ENCODE measurements around the gene CYP21A2.
"Not testable (repeated sequence)": the region's sequence is repeated elsewhere in the genome, so short reads cannot be mapped to it uniquely, and the experiment has no call there.

The CYP21A2 gene

DNA sequence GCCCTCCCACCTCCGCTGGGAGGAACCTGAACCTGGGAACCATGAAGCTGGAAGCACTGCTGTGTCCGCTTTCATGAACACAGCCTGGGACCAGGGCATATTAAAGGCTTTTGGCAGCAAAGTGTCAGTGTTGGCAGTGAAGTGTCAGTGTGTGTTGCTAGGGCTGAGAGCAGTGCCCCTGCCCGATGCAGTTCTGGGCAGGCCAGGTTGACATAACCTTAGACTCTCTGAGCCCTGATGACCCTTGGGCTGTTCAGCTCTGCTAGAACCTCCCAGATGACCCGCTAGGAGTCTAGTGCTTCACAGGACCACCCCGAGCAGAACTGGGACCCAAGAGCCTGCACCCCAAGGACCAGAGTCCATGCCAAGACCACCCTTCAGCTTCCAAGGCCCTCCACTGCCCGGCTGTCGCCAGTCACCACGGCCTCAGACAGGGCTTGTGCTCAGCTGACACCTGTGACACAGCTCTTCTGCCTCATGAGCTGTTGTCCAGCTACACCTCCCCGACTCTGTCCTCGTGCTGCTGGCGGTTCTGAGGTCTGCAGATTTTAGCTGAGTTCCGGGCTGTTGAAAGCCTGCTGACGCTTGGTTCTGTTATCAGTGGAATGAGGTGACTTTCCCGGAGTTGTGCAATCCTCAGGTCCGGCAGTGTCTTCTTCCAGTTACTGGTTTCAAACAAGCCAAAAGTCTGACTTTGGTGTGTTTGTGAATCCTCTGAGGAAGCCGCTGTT is 2.8 kb upstream of the CYP21A2 start:
- DNase-seq (ENCODE audit: low read depth in 2 of 2), result not testable (repeated sequence)

DNA sequence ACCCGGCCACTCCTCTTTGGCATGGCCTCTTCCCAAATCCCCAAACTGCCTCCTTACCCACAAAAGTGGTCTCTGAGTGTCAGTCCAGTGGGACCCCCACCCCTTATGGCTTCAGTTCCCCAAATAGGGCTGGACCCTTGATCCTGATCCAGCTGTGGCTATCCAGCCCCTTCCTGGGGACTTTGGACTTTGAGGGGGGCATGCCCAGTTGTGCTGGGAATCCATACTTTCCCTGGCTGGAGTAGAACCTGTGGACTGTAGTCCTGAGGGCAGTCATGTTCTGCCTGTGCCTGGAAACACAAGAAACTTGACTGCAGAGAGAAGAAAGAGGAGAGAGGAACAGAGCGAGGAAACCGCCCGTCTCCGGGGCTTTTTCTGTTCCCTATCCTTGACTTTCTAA is 1.1 kb upstream of the CYP21A2 start:
- not testable (repeated sequence) for DNase-seq (ENCODE audit: low read depth in 2 of 2)

DNA sequence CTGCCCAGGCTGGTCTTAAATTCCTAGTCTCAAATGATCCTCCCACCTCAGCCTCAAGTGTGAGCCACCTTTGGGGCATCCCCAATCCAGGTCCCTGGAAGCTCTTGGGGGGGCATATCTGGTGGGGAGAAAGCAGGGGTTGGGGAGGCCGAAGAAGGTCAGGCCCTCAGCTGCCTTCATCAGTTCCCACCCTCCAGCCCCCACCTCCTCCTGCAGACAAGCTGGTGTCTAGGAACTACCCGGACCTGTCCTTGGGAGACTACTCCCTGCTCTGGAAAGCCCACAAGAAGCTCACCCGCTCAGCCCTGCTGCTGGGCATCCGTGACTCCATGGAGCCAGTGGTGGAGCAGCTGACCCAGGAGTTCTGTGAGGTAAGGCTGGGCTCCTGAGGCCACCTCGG is 663 bp downstream of the CYP21A2 start:
- DNase-seq (ENCODE audit: low read depth in 2 of 2), result not testable (repeated sequence)

DNA sequence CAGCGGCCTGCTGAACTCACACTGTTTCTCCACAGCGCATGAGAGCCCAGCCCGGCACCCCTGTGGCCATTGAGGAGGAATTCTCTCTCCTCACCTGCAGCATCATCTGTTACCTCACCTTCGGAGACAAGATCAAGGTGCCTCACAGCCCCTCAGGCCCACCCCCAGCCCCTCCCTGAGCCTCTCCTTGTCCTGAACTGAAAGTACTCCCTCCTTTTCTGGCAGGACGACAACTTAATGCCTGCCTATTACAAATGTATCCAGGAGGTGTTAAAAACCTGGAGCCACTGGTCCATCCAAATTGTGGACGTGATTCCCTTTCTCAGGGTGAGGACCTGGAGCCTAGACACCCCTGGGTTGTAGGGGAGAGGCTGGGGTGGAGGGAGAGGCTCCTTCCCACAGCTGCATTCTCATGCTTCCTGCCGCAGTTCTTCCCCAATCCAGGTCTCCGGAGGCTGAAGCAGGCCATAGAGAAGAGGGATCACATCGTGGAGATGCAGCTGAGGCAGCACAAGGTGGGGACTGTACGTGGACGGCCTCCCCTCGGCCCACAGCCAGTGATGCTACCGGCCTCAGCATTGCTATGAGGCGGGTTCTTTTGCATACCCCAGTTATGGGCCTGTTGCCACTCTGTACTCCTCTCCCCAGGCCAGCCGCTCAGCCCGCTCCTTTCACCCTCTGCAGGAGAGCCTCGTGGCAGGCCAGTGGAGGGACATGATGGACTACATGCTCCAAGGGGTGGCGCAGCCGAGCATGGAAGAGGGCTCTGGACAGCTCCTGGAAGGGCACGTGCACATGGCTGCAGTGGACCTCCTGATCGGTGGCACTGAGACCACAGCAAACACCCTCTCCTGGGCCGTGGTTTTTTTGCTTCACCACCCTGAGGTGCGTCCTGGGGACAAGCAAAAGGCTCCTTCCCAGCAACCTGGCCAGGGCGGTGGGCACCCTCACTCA is 1.4 kb downstream of the CYP21A2 start:
- DNase-seq (ENCODE audit: low read depth in 2 of 2), result not testable (repeated sequence)

DNA sequence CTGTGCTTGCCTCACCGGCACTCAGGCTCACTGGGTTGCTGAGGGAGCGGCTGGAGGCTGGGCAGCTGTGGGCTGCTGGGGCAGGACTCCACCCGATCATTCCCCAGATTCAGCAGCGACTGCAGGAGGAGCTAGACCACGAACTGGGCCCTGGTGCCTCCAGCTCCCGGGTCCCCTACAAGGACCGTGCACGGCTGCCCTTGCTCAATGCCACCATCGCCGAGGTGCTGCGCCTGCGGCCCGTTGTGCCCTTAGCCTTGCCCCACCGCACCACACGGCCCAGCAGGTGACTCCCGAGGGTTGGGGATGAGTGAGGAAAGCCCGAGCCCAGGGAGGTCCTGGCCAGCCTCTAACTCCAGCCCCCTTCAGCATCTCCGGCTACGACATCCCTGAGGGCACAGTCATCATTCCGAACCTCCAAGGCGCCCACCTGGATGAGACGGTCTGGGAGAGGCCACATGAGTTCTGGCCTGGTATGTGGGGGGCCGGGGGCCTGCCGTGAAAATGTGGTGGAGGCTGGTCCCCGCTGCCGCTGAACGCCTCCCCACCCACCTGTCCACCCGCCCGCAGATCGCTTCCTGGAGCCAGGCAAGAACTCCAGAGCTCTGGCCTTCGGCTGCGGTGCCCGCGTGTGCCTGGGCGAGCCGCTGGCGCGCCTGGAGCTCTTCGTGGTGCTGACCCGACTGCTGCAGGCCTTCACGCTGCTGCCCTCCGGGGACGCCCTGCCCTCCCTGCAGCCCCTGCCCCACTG is 2.3 kb downstream of the CYP21A2 start:
- DNase-seq (ENCODE audit: low read depth in 2 of 2), result not testable (repeated sequence)

DNA sequence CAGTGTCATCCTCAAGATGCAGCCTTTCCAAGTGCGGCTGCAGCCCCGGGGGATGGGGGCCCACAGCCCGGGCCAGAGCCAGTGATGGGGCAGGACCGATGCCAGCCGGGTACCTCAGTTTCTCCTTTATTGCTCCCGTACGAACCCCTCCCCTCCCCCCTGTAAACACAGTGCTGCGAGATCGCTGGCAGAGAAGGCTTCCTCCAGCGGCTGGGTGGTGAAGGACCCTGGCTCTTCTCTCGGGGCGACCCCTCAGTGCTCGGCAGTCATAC is 2.8 kb downstream of the CYP21A2 start:
- not testable (repeated sequence) for DNase-seq (ENCODE audit: low read depth in 2 of 2)

DNA sequence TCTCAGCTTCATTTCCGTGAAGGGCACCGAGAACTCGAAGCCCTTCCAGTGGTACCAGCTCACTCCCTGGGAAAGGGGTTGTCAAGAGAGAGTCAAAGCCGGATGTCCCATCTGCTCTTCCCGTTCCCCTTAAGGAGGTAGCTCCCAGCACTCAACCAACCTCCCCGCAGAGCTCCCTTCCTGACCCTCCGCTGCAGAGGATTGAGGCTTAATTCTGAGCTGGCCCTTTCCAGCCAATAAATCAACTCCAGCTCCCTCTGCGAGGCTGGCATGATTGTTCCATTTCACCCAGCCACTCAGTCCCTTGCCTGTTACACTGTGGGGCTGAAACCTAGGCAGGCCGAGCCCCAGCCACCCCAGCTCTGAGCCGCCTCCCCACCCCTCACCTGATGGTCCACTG is 3.2 kb downstream of the CYP21A2 start:
- DNase-seq (ENCODE audit: low read depth in 2 of 2), result not testable (repeated sequence)

DNA sequence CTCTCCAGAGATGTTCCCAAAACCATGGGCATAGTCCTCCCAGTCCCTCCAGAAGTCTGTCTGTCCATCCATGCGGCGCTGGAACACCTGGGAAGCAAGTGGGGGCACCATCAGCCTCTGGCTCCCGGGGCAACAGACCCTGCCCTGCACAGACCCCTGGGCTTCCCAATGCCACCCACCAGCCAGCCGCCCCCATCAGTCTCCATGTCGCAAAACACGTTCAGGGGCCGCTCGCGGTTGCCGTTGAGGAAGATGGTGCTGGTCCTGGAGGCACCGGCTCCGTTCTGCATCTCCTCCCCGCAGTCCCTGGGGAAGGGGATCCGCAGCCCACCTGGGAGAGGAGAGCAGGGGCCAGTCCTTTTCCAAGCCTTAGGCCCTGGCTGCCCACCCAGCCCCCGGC is 4.1 kb downstream of the CYP21A2 start:
- not testable (repeated sequence) for DNase-seq (ENCODE audit: low read depth in 2 of 2)

DNA sequence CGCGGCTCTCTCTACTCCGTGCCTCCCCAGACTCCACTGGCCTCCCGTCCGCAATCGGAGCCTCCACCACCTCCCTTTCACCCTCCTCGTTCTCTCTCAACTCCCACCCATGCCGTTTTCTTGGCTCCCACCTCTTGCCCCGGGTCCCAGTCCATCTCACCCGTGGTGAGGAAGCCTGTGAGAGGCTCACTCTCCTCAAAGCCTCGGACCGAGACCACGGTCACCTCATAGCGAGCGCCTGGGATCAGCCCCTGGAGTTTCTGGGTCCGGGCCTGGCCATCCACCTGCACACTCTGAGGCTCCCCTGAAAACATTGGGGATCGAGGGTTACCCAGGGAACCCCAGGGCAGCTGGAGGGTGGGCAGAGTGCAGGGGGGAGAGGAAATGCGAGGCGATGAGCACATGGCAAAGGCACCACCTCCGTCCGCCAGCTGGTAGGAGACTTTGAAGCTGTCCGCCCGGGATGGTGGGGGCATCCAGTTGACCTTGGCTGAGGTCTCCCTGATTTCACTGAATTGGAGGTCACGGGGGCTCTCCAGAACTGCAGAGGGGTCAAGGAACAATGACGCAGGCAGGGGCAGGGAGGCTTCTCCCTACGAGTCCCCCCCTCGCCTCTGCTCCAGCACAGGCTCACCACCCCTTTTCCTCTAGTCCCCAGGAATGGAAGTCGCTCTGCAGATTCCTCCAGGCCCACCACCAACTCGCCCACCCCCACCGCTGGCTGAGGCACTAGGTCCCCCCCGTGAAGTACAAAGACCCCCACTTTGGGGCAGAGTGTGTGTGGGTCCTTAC is 5.6 kb downstream of the CYP21A2 start:
- not testable (repeated sequence) for DNase-seq (ENCODE audit: low read depth in 2 of 2)

DNA sequence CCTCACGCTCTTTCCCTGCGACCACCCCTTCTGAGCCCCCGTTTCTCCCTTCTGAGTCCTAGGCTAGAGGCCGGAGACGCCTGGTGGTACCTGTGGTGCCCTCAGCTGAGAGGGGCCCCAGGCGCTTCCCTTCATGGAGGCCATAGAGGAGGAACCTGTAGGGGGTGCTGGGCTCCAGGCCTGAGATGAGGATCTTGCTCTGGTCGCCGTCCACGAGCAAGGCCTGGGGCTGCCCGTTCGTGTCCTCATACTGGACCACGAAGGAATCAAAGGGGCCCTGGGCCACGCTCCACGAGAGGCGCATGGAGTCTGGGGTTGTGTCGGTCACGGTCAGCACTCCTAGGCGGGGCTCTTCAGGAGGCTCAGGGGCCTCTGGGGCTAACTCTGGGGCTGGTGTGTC is 6.7 kb downstream of the CYP21A2 start:
- DNase-seq (ENCODE audit: low read depth in 2 of 2), result not testable (repeated sequence)

DNA sequence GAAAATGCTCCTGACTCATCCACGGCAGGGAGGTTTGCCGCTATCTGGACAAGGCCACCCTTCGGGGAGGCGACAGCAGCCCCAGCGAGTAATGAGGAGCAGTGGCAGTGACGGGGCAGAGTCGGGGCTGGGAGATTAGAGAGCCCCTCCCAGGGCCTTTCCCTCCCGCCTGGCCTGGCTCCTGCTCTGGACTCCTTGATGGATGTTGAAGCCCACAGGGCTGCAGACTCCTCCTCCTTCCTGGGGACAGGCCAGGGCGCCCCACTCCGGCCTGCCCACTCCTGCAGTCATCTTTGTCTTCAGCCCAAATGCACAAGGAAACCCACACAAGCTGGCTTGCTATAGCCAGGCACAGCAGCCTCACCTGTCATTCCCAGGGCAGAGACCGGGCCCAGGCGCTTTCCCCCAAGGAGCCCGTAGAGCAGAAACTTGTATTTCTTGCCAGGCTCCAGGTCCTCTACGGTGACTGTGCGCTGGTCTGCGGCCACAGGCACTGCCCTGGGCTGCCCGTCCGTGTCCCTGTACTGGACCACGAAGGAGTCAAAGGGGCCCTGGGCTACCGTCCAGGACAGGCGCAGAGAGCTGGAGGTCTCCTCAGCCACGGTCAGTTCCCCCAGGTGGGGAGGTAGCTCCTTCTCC is 7.7 kb downstream of the CYP21A2 start:
- no peak for DNase-seq (ENCODE audit: low read depth in 2 of 2)

DNA sequence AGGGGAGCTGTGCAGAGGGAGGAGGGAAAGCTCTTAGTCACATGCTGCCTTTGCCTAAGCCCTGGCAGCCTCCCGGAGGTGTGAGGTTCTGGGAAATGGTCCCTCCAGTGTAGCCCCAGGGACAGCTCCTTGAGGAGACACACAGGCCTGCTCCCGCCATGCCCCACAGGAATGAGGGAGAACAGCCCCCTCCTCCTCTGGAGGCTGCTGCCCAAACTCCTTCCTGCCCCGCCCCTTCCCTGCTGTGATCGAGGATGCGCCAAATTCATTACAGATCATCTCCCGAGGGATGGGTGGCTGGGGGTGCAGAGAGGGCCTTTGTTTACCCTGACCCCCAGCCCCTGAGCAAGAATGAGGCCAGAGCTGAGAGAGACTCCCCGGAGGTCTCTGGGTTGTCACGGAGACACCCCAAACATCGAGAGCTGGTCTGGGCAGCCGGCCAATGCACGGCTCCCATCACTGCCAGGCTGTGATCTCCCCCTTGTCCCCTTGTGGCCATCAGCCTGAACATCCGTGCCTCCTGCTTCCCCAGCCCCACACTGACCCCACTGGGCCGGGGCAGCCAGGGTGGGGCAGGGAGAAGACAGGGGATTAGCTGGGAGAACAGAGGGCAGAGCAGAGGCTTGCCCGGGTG is 8.4 kb downstream of the CYP21A2 start:
- no peak for DNase-seq (ENCODE audit: low read depth in 2 of 2)

DNA sequence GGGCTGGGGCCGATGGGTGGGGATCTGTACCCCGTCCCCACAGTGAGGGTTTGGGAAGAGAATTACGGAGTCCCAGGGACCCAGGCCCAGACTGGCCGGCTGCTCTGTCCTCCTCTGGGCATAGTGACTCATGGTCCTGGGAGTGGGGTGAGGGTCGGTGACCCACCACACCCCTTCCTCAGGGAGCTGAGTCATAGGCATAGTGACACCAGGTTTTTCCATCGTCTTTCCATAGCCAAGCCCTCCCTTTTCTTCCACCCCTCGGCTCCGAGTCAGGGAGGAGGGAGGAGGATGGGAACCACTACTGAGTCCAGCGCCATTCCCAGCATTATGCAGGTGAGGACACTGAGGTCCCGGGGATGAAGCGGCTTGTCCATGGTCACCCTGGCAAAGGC is 8.9 kb downstream of the CYP21A2 start:
- DNase-seq (ENCODE audit: low read depth in 2 of 2), result no peak

DNA sequence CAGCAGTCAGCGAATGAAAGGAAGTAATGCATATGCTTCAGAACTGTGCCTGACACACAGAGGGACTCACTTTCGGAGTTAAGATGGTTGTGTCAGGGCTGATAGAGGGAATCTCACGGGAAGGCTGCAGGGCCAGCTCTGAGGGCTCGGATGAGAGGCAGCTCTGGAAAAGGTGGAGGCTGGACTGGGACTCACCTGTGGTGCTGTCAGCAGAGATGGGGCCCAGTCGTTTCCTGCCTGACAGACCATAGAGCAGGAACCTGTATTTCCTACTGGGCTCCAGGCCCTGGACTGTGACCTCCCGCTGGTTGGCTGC is 9.3 kb downstream of the CYP21A2 start:
- no peak for DNase-seq (ENCODE audit: low read depth in 2 of 2)

DNA sequence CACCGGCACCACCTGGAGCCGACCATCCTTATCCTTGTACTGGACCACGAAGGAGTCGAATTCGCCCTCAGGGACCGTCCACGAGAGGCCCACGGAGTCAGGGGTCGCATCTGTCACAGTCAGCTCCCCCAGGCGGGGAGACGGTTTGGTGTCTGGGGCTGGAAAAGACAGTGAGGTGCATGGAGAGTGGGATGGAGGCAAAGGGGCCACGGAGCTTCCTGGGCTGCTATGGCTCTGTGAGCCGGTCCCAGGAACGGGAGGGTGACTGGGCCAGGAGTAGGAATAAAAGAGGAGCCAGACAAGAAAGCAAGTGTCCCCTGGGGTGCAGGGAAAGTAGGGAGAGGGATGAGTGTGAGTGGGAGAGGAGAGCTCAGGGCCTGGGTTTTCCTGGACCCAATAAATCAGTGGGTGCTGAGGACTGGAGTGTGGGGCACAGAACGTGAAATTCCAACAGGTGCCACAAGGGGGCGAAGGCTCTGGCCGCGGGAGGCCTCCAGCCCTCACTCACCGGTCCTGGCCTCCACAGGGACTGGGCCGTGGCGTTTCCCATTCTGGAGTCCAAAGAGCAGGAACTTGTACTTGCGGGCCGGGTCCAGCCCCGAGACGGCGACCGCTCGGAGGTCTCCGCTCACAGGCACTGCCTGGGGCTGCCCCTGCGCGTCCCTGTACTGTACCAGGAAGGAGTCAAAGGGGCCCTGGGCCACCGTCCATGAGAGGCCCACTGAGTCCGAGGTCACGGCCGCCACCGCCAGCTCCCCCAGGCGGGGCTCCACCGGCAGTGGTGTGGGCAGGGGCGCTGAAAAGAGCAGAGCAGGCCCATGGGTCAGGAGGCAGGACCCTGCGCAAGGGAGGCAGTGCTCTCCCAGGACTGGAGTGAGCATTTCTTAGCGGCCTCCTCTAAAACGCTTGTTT is 9.9 kb downstream of the CYP21A2 start:
- DNase-seq (ENCODE audit: low read depth in 2 of 2), result peak; percentile 41 to 52

DNA sequence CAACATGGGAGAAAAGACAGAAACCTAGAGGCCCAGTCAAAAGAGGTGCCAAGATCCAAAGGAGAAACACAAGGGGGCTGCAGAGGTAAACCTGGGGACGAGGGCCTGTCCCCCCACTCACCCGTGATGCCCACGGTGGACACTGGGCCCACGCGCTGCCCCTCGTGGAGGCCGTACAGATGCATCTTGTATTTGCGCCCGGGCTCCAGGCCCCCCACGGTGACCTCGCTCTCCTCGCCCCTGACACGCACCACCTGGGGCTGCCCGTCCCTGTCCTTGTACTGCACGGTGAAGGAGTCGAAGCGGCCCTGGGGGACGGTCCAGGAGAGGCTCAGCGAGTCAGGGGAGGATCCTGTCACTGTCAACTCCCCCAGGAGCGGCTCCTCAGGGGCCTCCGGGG is 10.9 kb downstream of the CYP21A2 start:
- not testable (repeated sequence) for DNase-seq (ENCODE audit: low read depth in 2 of 2)

DNA sequence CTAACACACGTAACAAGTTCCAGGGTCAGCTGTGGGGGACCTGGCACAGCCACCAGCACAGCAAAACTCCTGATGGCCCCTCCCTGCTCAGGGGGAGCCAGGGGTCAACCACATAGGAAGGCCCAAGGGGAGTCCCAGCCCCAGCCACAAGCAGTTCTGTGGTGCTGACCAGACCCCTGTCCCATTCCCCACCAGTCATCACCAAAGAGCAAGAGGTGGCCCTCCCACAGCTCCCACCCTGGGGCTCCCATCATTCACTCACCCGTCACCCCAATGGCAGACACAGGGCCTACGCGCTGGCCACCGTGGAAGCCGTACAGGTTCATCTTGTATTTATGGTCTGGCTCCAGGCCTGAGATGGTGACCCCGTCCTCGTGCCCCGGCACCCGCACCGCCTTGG is 11.5 kb downstream of the CYP21A2 start:
- not testable (repeated sequence) for DNase-seq (ENCODE audit: low read depth in 2 of 2)

DNA sequence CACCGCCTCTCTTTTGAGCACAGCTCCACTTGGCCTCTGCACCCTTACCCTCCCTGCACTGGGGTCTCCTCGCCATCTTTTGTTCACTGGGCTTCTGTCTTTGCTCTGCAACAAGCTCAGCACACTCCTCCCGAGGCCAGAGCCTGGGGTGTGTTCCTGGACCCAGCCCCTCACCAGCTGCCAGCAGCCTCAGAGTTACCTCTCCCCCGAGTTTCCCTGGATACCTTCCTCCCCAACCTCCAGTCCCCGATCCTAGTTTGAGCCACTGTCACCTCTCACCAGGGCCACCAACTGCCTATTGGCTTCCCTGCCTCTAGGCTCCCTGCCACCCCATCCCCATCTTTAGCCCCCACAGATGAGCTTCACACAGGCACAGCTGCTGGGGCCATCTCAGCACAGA is 12.3 kb downstream of the CYP21A2 start:
- no peak for DNase-seq (ENCODE audit: low read depth in 2 of 2)

DNA sequence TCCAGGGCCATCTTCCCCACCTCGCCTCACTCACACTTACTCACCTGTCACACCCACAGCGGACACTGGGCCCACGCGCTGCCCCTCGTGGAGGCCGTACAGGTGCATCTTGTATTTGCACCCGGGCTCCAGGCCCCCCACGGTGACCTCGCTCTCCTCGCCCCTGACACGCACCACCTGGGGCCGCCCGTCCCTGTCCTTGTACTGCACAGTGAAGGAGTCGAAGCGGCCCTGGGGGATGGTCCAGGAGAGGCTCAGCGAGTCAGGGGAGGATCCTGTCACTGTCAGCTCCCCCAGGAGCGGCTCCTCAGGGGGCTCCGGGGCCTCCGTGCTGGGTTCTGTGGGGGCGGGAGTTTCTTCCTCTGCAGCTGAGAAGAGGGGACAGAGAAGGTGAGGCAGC is 14.4 kb downstream of the CYP21A2 start:
- not testable (repeated sequence) for DNase-seq (ENCODE audit: low read depth in 2 of 2)

DNA sequence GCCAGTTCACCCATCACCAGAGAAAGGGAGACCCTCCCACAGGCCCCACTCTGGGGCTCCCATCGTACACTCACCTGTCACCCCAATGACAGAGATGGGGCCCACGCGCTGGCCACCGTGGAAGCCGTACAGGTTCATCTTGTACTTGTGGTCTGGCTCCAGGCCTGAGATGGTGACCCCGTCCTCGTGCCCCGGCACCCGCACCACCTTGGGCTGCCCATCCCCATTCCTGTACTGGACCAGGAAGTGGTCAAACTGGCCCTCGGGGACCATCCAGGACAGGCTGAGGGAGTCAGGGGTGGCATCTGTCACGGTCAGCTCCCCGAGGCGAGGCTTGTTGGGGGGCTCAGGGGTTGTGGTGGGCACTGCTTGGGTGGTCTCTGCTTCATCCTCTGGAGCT is 15.1 kb downstream of the CYP21A2 start:
- DNase-seq (ENCODE audit: low read depth in 2 of 2), result not testable (repeated sequence)
